Raji (cell line): ENCODE data around the gene E2F4.

Experiments used
- POLR2A ChIP-seq: IDR thresholded peaks from 2 replicates; pipeline ENCODE4 v1.6.1; 2011; ENCODE audit warnings: low read depth, low read length, control low read depth; ENCODE audit not compliant: insufficient read depth

The E2F4 gene

GRCh38 chr16:67190448-67191399 lies 1.2 kb upstream of the E2F4 start:
- no peak for TF ChIP-seq POLR2A

GRCh38 chr16:67191411-67191994 lies 452 bp upstream of the E2F4 start:
- TF ChIP-seq POLR2A, result no peak

DNA sequence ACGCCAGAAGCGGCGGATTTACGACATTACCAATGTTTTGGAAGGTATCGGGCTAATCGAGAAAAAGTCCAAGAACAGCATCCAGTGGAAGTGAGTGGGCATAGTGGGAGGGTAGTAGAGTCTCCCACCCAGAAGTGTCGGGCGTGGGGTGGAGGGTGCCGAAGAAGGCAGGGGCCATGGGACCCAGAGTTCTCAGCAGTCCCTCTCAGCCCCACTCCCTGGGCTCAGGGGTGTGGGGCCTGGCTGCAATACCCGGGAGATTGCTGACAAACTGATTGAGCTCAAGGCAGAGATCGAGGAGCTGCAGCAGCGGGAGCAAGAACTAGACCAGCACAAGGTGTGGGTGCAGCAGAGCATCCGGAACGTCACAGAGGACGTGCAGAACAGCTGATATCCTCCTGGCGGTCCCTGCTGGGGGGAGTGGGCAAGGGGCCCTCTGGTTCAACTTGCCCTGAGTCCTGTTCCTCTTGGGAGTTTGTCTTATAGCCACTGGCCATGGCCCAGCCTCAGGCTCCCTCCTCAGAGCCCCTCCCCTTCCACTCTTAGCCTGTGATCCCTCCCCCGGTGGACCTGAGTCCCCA lies 916 bp downstream of the E2F4 start:
- no peak for TF ChIP-seq POLR2A

DNA sequence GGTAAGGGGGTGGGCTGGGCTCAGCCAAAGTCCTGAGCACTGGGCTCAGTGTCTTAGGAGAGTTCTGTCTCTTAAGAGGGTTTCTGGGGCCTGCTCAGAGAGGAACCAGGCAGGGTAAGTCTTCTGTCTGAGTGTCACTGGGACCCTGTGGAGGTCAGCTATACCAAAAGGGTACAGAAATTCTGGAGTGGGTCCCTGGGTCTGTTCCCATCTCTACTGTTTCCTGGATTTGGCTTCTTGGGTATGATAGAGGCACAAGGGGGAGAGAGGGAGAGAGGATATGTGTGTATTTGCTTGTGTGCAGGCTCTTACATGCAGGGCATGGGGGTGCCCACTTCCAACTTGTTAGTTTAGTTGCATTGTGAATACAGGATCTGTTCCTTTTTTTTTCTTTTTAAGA lies 1.6 kb downstream of the E2F4 start:
- no peak for TF ChIP-seq POLR2A

GRCh38 chr16:67194260-67194659 lies 2.3 kb downstream of the E2F4 start:
- no peak for TF ChIP-seq POLR2A

DNA sequence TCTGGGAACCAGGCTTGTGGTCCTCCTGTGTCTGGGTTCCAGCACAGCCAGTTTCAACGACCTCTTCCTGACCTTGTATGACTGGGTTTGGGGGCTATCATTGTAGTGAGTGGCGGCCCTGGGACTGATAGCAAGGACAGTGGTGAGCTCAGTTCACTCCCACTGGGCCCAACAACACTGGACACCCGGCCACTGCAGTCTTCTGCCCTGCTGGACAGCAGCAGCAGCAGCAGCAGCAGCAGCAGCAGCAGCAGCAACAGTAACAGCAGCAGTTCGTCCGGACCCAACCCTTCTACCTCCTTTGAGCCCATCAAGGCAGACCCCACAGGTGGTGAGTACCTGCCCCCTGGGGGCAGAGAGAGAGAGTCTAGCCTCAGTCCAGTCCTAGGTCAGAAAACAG lies 3.7 kb downstream of the E2F4 start:
- no peak for TF ChIP-seq POLR2A

DNA sequence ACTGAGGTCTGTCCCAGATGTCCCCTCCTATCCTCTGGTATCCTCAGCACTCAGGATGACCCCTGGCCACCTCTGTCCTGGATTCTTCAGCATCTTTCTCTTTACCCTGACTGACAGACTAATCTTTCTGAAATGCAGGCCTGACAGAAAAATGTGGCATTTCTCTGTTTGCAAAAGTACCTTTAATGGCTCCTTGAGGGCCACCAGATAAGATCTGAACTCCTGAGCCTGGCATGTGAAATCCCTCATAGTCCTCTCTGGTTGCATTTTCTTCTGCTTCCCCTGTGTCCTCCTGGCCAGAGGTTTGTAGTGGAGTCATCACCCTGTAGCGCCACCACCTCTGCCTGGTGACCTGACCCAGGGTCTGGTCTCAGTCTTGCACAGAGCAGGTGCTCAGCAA lies 4.9 kb downstream of the E2F4 start:
- no peak for TF ChIP-seq POLR2A

GRCh38 chr16:67197704-67198103 lies 5.7 kb downstream of the E2F4 start:
- no peak for TF ChIP-seq POLR2A

DNA sequence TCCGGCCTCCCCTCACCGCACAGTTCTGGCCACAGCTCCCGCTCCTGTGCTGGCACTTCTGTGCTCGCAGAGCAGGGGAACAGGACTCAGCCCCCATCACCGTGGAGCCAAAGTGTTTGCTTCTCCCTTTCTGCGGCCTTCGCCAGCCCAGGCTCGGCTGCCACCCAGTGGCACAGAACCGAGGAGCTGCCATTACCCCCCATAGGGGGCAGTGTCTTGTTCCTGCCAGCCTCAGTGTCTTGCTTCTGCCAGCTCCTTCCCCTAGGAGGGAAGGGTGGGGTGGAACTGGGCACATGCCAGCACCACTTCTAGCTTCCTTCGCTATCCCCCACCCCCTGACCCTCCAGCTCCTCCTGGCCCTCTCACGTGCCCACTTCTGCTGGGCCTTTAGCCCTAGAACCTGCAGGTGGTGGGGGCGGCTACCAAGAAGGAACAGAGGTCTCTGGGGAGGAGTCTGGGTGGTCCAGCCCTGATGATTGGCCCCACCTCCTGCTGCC lies 6.3 kb downstream of the E2F4 start:
- TF ChIP-seq POLR2A, result no peak

GRCh38 chr16:67199011-67199807 lies 7.3 kb downstream of the E2F4 start, which contains the start of gene ELMO3:
TSS of gene ELMO3 (plus strand) at chr16:67199131. CDS start at chr16:67199327, 196 bp downstream.
- TF ChIP-seq POLR2A, result no peak

GRCh38 chr16:67199808-67200198 lies 7.8 kb downstream of the E2F4 start:
- TF ChIP-seq POLR2A, result no peak

GRCh38 chr16:67200491-67200890 lies 8.5 kb downstream of the E2F4 start:
- no peak for TF ChIP-seq POLR2A

DNA sequence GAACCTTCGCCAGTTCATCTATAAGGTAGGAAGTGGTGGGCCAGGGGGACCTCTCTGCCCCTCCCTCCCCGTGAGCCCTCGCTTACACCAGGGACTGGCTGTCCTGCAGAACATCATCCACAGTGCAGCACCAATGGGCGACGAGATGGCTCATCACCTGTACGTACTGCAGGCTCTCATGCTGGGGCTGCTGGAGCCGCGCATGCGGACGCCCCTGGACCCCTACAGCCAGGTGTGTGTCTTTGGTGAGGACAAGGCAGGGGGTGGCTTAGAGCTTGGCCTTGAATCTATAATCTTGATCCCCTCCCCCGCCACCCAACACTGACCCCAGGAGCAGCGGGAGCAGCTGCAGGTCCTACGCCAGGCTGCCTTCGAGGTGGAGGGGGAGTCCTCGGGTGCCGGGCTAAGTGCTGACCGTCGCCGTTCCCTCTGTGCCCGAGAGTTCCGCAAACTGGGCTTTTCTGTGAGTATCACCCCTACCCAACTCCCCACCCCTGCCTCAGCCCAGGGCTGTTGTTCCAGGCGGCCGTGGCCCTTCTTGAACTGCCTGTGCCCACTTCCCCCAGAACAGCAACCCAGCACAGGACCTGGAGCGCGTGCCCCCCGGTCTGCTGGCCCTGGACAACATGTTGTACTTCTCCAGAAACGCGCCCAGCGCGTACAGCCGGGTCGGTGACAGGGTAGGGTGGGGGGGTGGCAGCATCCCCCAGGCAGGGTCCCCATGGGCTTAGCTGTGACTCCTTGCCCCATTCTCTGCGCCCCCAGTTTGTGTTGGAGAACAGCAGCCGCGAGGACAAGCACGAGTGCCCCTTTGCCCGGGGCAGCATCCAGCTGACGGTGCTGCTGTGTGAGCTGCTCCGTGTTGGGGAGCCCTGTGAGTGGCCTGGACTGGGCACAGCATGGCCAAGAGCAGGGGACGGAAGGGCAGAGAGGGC lies 9.7 kb downstream of the E2F4 start:
- TF ChIP-seq POLR2A, result no peak

- no peak for TF ChIP-seq POLR2A
Measured at GRCh38 chr16:67202426-67202825, 10.5 kb downstream of the E2F4 start.
